ENCODE results near the gene UNC13D.
"Not testable (repeated sequence)": the region's sequence is repeated elsewhere in the genome, so short reads cannot be mapped to it uniquely, and the experiment has no call there.

UNC13D gene

GRCh38 chr17:75843577-75844529 lies at the start of gene UNC13D:
Gene UNC13D (minus strand): TSS chr17:75844404. CDS start chr17:75844337, 67 bp downstream.
- DNase-seq (ENCODE audit: low read depth in 2 of 2), result no peak

DNA sequence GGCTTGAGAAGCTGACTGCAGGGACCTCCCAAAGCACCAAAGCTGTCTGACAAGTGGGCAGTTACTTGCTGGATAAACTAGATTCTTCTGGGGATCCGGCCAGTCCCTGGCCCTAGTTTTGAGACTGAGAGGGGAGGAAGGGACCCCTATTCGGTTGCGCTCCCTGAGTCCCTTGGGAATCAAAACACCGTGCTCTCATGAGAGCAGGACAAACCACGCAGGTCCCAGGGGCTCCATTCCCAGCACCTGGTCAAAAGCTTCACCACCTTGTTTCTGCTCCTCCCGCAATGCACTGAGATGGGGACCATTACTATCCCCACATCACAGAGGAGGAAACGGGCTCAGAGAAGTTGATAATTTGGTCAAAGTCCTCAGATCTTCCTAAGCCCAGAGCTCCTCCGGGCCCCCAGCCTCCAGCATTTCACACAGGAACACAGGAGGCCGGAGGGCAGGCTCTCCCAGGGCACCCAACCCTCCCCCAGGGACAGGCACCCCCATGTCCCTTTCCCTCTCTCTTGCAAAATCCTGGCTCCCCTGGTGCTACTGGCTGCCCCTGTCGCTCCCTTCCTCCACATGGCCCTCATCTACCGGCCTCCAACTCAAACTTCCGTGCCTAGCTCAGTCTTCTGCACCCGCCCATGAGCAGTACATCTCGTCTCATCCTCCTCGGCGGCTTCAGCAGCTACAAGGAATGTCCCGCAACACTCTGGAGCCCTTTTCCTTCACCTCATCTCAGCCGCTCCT lies 49.3 kb upstream of the UNC13D start:
- no peak for DNase-seq (ENCODE audit: low read depth in 2 of 2)

DNA sequence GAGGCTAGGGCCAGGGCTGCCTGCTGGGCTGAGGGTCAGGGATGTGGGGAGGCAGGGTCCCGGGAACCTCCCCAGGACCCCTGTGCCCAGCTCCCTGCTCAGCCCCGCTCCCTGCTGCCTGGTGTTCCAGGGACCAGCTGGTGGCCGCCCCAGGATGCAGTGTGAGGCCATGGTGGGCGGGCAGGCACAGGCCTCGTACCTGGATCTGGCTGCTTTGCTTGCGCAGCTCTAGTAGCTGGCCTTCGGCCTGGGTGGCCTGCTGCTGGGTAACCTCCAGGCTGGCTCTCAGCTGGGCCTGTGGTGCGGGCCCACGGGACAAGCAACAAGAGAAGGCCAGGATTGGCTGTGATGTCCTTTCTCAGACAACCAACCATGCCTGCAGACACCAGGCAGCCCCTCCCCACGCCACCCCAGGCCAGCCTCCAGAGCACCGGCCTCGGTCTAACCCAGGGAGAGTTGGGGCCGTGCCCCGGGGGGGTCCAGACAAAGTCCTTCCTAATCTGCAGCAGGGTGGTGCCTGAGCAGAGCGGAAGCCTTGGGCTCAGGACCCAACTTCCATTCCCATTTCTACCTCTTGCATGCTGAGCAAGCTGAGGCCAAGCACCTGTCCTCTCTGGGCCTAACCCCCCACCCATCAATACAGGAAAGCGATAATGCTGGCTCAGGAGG lies 48.5 kb upstream of the UNC13D start:
- DNase-seq (ENCODE audit: low read depth in 2 of 2), result no peak

DNA sequence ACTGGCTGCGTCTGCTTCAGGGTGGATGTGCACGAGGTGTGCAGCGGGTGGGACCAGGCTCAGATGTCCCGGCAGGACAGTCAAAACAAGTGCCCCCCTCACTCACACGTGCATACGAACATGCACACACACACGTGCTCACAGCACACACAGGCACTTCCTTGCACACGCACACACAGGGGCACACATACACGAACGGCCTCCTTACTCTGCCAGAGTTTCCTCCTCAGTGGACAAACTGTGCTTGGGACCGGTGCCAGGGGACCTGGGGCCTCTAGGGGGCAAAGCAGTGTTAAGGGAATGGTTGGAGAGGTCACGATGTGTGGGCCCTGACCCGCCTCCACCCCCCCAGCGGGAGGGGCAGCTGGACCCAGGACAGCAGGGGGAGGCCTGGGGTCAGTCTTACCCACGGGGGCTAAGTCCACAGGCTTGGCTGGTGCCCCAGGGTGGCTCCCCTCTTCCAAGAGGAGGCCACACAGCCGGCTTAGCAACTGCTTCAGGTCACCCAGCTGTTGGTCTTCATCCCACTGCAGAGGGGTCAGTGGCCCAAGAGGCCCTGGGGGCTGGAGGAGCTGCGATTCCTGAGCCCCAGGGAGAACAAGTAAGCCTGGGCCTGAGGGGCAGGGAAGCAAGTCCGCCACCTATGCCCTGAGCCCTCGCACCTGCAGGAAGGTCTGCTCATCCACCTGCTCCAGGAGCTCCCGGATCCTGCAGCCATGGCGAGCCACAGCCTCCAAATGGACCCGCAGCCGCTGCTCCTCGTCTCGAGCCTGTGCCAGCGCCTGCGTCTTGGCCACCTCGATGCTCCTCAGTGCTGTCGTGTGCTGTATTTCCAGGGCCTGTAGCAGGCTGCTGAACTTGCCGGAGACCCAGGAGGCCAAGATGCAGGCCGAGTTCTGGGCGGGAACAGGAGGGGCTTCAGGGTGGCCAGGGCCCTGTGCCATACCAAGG lies 47.7 kb upstream of the UNC13D start:
- DNase-seq (ENCODE audit: low read depth in 2 of 2), result no peak

DNA sequence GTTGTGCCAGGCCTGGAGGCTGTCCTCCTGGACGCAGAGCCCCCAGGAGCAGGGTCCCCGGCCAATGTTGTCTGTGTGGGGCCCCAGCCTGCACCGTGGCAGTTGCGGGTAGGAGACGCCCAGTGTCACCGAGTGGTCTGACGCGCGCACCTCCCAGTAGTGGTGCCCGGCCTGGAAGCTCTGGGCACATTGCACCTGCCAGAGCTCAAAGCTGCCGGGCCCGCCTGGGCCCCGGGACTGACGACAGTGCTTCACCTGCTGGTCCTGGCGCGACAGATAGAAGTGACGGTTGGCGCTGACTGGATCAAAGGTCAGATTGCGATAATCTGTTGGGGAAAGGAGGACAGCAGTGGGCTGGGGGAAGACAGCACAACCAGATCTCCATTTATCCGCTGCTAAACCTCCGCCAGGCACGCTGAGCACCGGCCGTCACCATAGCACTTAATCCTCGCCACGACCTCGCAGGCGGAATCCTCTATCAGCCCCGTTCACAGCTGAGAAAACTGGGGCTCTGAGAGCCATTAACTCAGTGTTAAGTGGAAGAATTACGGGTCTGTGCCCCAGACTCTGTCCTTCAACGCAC lies 46.9 kb upstream of the UNC13D start:
- no peak for DNase-seq (ENCODE audit: low read depth in 2 of 2)

DNA sequence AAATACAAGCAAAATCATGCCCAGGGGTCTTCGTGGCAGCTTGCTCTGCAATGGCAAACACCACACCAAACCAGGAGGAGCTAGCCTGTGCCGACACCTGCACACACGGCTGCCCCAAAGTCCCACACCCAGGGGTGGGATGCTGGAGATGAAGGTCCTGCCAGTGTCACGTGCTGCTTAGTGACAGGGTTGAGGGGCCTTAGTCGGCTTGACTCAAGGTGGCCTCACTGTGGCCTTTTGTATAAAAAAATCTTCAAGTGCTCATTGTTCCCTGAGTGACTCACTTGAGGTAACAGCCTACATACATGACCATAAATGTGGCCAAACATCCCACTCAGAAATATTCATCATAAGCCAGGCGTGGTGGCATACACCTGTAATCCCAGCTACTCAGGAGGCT lies 45.2 kb upstream of the UNC13D start:
- DNase-seq (ENCODE audit: low read depth in 2 of 2), result no peak

GRCh38 chr17:75888484-75888883 lies 44.3 kb upstream of the UNC13D start:
- DNase-seq (ENCODE audit: low read depth in 2 of 2), result no peak

- not testable (repeated sequence) for DNase-seq (ENCODE audit: low read depth in 2 of 2)
Observed at GRCh38 chr17:75885860-75886259, 41.7 kb upstream of the UNC13D start.

DNA sequence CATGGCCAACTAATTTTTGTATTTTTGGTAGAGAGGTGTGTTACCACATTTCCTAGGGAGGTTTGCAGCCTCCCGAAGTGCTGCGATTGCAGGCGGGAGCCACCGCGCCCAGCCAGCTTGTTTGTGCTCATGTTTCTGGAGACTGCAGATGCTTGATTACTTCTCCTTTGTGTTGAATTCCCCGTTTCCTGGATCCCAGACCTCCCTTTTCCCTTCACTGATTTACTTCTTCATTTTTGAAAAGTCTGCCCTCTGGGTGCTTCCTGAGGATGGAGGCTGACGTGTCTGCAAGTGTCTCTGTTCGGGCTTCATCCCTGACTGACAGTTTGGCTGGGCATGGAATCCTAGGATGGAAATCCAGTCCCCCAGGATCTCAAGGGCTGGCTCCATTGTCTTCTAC lies 41.2 kb upstream of the UNC13D start:
- DNase-seq (ENCODE audit: low read depth in 2 of 2), result no peak

DNA sequence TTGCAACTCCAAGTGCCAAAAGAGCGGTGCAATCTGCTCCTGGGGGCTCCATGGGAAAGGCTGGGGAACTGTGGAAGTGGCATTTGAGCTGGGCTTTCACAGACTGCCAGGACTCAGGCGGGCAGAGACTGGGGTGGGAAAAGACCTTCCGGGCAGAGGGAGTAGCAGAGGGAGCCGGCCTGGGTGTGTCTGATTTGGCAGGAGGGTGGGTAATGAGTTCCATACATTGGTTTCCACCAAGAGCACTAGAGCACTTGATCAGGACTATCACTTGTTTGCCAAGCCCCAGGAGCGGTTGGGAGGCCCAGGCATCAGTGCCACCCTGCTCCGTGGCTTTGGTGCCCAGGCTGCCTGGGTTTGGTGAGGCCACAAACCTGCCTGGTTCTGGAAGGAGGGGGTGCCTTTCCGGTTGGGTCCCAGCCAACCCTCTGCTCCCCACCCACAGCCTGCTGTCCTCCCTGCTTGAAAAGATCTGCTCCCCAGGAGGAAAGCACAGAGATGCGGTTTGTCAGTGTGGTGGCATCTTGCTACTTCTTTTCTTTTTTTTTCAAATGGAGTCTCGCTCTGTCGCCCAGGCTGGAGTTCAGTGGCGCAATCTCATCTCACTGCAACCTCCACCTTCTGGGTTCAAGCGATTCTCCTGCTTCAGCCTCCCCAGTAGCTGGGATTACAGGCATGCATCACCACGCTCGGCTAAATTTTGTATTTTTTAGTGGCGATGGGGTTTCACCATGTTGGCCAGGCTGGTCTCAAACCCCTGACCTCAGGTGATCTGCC lies 37.7 kb upstream of the UNC13D start:
- no peak for DNase-seq (ENCODE audit: low read depth in 2 of 2)

DNA sequence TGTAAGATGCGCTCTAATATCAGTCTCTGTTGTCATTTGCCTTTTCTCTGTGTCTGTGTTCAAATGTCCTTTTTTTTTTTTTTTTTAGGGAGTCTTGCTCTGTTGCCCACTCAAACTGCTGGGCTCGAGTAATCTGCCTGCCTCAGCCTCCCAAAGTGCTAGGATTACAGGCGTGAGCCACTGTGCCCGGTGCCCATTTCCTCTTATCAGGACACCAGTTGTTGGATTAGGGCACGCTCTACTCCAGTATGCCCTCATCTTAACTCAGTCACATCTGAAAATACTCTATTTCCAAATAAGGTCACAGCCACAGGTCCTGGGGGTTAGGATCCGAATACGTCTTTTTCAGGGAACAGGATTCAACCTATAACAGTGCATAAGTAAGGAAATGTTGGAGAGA lies 36.1 kb upstream of the UNC13D start:
- DNase-seq (ENCODE audit: low read depth in 2 of 2), result no peak

- no peak for DNase-seq (ENCODE audit: low read depth in 2 of 2)
Observed at GRCh38 chr17:75878174-75878998, 34.2 kb upstream of the UNC13D start, which contains the start of gene TRIM47. Gene TRIM47 (minus strand): TSS chr17:75878581. CDS start chr17:75878548, 33 bp downstream.

DNA sequence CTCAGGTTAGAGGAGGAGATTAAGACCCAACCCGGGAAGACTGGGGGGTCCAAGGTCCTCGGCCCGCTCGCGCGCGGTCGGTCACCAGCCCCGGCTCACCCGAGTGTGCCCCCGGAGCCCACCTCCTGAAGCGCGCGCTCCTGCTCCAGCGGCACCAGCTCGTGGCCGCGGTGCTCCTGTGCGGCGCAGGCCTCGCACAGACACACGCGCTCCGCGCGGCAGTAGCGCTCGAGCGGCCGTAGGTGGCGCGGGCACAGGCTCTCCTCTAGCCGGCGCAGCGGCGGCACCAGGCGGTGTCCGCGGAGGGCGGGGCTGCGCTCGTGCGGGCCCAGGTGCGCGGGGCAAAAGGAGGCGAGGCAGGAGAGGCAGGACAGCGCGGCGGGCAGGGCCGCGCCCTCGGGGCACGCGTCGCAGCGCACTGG lies 33.6 kb upstream of the UNC13D start:
- peak; percentile 36 to 59 for DNase-seq (ENCODE audit: low read depth in 2 of 2)

- DNase-seq (ENCODE audit: low read depth in 2 of 2), result no peak
Observed at GRCh38 chr17:75876938-75877751, 32.9 kb upstream of the UNC13D start.

DNA sequence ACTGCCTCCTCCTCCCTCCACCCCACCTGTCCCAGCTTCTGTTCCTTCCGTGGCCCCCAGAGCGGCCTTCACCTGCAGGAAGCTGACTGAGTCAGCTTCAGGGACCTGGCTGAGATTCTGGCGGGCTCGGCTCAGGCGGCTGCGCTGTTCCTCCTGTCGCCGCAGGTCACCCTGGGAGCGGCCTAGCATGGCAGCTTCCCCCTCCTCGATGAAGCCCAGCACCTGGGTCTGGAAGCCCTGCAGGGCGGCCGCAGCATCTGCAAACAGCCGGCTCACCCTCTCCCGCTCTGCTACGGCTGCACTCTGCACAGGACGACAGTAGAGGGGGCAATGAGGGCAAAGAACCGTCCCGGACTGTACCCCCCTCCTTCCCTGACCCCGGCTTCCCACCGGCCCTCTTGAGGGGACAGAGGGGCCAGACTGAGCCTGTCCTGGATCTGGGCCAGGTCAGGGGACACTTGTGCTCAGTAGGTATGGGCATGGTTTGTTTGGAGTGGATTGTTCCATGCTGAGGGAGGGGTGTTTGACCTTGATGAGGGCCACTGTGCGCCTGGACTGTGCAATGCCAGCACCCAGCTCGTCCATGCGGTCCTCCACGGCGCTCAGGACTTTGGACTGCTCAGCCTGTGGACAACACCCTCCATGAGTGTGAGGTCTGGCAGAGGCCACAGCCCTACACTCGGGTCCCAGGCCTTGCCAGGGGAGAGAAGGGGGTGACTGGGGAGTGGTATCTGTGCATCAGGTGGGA lies 32.2 kb upstream of the UNC13D start:
- DNase-seq (ENCODE audit: low read depth in 2 of 2), result peak; percentile 43 to 58

GRCh38 chr17:75875940-75876189 lies 31.7 kb upstream of the UNC13D start:
- DNase-seq (ENCODE audit: low read depth in 2 of 2), result no peak

DNA sequence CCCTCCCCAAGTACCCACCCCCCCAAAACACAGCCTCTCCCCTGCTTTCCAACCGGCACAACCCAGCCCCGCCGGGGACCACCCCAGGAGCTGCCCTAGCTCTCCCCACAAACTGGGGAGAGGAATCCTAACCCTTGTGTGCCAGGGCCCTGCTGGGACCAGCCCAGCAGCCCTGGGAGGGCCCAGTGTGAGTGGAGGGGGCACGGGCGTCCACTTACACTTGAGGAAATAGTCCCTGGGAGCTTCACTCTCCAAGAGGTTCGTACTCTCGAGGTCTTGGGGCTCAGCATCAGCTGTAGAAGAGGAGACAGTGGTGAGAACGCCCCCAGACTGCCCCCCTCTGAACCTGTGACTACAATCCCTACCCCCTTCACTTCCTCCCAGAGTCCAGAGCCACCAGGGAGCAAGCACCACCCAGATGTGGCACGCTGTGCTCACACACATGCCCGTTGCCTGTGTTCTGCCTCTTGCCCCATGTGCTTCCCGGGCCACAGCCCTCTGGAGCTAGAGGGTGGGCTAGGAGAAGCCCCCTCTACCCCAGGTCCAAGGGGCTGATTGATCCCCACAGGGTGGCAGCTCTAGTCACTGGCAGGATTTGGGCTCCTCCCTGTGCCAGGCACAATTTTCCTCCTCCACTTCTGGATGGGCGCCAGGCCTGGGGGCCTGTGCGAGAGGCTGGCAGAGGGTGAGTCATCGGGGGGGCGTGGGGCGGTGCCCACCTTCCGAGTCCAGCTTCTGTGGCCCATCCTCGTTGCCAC lies 31.2 kb upstream of the UNC13D start:
- no peak for DNase-seq (ENCODE audit: low read depth in 2 of 2)
